Stomach smooth muscle (tissue), 2 donors: ENCODE data around the gene NME7.
"Not testable (repeated sequence)": the region's sequence is repeated elsewhere in the genome, so short reads cannot be mapped to it uniquely, and the experiment has no call there.

Experiments used
- H3K27ac ChIP-seq: one replicate; pipeline ENCODE4 v1.7.0; 2013; ENCODE audit warnings: mild to moderate bottlenecking, low read length, inconsistent platforms
- H3K27me3 ChIP-seq, 2 donors: one replicate each; pipeline ENCODE4 v1.7.0; 2013; ENCODE audit warnings: low read length in 2 of 2; ENCODE audit not compliant: insufficient read depth in 2 of 2, control insufficient read depth in 1 of 2
- H3K36me3 ChIP-seq, 2 donors: one replicate each; pipeline ENCODE4 v1.7.0; 2013; ENCODE audit warnings: low read length in 2 of 2; ENCODE audit not compliant: control insufficient read depth in 2 of 2, insufficient read depth in 2 of 2
- H3K4me1 ChIP-seq: one replicate; pipeline ENCODE4 v1.7.0; 2013; ENCODE audit warnings: low read length; ENCODE audit not compliant: control insufficient read depth, insufficient read depth
- H3K4me3 ChIP-seq, 2 donors: one replicate each; pipeline ENCODE4 v1.7.0; 2013; ENCODE audit warnings: low read length in 2 of 2
- H3K9ac ChIP-seq, 2 donors: one replicate each; pipeline ENCODE4 v1.7.0; 2013; ENCODE audit warnings: low read length in 2 of 2, mild to moderate bottlenecking in 1 of 2
- H3K9me3 ChIP-seq, 2 donors: one replicate each; pipeline ENCODE4 v1.7.0; 2013; ENCODE audit warnings: low read length in 2 of 2; ENCODE audit not compliant: control insufficient read depth in 2 of 2
- donor health status: healthy.
- donor health status: Pancreatic carcinoma.

Gene NME7

DNA sequence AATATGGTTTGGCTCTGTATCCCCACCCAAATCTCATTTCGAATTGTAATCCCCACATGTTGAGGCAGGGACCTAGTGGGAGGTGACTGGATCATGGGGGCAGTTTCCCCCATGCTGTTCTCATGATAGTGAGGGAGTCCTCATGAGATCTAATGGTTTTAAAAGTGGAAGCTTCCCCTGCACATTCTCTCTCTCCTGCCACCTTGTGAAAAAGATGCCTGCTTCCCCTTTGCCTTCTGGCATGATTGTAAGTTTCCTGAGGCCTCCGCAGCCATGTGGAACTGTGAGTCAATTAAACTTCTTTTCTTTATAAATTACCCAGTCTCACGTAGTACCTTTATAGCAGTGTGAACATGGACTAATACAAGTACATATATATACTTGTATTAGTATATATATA lies 25.5 kb downstream of the NME7 start:
- H3K9ac ChIP-seq, H3K9me3 ChIP-seq, H3K4me3 ChIP-seq, H3K36me3 ChIP-seq, H3K27ac ChIP-seq, H3K27me3 ChIP-seq, H3K4me1 ChIP-seq: not testable (repeated sequence)

DNA sequence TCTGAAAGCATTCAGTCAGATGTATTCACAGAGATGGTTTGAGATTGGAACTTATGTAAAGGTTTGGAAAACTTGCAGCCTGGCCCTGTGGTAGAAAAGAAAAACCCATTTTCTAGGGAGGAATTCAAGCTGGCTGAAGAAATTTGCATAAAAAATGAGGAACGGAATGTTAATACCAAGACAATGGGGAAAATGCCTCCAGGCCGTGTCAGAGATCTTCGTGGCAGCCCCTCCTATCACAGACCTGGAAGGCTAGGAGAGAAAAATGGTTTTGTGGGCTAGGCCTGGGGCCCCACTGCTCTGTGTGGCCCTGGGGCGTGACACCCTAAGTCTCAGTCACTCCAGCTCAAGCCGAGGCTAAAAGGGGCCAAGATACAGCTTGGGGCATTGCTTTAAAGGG lies 26.7 kb downstream of the NME7 start:
- Histone ChIP-seq H3K27ac (no peak overlapping the region), H3K36me3 (no peaks in the 10 kb centered on the region), H3K9ac (no peak overlapping the region), H3K4me1 (no peaks in the 10 kb centered on the region), H3K4me3 (no peak overlapping the region), H3K9me3 (no peaks in the 10 kb centered on the region), H3K27me3 (no peaks in the 10 kb centered on the region)

DNA sequence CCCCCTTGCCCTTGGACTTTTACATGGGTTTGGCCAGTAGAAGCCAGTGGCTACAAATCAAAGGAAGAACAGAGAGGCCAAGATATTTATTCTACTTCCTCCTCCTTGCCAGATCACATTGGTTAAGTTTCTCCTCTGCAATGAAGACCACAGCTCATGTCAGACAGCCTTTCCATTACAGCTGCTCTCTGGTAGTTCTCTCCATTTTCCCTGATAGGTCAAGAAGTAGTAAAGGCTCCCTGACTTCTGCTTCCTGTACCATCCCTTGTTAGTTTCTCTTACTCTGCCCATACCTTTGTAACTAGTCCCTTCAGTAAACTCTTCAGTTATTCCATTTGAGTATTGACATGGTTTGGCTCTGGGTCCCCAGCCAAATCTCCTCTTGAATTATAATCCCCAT lies 27.8 kb downstream of the NME7 start:
- no peaks in the 10 kb centered on the region for H3K27me3 ChIP-seq
- no peaks in the 10 kb centered on the region for H3K36me3 ChIP-seq
- no peak overlapping the region for H3K4me3 ChIP-seq
- no peaks in the 10 kb centered on the region for H3K9me3 ChIP-seq
- no peak overlapping the region for H3K27ac ChIP-seq
- H3K4me1 ChIP-seq, result no peaks in the 10 kb centered on the region
- H3K9ac ChIP-seq, result no peak overlapping the region

DNA sequence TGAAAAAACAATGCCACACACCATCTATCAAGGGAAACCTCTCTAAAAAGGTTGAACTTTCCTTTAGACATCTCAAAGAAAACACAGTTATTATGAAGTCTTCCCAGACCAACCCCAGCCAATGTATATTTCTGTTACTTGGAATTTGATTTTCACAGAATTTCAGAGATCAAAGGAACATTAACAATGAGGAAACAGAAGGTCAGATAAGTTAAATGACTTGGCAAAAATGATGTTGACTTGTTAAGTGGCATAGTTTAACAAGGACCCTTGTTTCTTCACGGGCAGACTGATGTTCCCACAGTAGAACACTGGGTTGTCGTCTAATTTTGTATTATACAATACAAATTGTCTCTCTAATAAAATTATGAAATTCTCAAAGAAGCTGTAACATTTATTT lies 29.0 kb downstream of the NME7 start:
- H3K36me3 ChIP-seq, result no peaks in the 10 kb centered on the region
- H3K27me3 ChIP-seq, result no peaks in the 10 kb centered on the region
- no peak overlapping the region for H3K27ac ChIP-seq
- no peaks in the 10 kb centered on the region for H3K4me1 ChIP-seq
- H3K9ac ChIP-seq, result no peak overlapping the region
- no peak overlapping the region for H3K4me3 ChIP-seq
- no peaks in the 10 kb centered on the region for H3K9me3 ChIP-seq

DNA sequence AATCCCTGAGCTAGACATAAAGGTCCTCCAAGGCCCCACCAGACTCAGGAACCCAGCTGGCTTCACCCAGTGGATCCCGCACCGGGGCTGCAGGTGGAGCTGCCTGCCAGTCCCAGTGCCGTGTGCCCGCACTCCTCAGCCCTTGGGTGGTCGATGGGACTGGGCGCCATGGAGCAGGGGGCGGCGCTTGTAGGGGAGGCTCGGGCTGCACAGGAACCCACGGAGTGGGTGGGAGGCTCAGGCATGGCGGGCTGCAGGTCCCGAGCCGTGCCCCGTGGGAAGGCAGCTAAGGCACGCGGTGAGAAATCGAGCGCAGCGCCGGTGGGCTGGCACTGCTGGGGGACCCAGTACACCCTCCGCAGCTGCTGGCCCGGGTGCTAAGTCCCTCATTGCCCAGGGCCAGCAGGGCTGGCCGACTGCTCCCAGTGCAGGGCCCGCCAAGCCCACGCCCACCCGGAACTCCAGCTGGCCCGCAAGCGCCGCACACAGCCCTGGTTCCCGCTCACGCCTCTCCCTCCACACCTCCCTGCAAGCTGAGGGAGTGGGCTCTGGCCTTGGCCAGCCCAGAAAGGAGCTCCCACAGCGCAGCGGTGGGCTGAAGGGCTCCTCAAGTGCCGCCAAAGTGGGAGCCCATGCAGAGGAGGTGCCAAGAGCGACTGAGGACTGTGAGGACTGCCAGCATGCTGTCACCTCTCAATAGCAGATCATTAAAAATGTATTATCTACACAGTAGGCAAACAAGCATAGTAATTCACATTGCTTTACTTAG lies 30.5 kb downstream of the NME7 start:
- H3K27me3 ChIP-seq, H3K9me3 ChIP-seq, H3K4me1 ChIP-seq, H3K27ac ChIP-seq, H3K36me3 ChIP-seq, H3K9ac ChIP-seq, H3K4me3 ChIP-seq: not testable (repeated sequence)

DNA sequence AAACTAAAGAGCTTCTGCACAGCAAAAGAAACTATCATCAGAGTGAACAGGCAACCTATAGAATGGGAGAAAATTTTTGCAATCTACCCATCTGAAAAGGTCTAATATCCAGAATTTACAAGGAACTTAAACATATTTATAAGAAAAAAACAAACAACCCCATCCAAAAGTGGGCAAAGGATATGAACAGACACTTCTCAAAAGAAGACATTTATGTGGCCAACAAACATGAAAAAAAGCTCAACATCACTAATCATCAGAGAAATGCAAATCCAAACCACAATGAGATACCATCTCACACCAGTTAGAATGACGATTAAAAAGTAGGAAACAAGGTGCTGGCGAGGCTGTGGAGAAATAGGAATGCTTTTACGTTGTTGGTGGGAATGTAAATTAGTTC lies 32.9 kb downstream of the NME7 start:
- H3K27ac ChIP-seq, H3K4me3 ChIP-seq, H3K4me1 ChIP-seq, H3K27me3 ChIP-seq, H3K36me3 ChIP-seq, H3K9ac ChIP-seq, H3K9me3 ChIP-seq: not testable (repeated sequence)

DNA sequence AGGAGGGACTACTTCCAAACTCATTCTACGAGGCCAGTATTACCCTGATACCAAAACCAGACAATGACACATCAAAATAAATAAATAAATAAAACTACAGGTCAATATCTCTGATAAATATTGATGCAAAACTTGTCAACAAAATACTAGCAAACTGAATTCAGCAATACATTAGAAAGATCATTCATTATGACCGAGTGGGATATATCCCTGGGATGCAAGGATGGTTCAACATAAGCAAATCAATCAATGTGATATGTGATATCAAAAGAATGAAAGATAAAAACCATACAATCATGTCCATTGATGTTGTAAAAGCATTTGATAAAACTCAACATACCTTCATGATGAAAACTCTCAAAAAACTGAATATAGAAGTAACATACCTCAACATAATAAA lies 36.7 kb downstream of the NME7 start:
- H3K27ac ChIP-seq, result no peak overlapping the region
- H3K9ac ChIP-seq, result no peak overlapping the region
- H3K9me3 ChIP-seq, result no peaks in the 10 kb centered on the region
- H3K4me3 ChIP-seq, result no peak overlapping the region
- no peaks in the 10 kb centered on the region for H3K4me1 ChIP-seq
- no peaks in the 10 kb centered on the region for H3K36me3 ChIP-seq
- H3K27me3 ChIP-seq, result no peaks in the 10 kb centered on the region

DNA sequence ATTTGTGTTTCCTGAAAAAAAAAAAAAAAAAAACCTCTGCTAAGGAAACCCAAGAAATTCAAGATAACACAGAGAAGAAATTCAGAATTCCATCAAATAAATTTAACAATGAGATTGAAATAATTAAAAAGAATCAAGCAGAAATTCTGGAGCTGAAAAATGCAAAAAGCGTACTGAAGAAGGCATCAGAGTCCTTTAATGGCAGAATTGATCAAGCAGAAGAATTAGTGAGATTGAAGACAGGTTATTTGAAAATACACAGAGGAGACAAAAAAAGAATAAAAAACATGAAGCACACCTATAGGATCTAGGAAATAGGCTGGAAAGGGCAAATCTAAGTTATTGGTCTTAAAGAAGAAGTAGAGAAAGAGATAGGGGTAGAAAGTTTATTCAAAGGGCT lies 38.2 kb downstream of the NME7 start:
- Histone ChIP-seq H3K4me1 (no peaks in the 10 kb centered on the region), H3K9ac (no peak overlapping the region), H3K4me3 (no peak overlapping the region), H3K27ac (no peak overlapping the region), H3K9me3 (no peaks in the 10 kb centered on the region), H3K27me3 (no peaks in the 10 kb centered on the region), H3K36me3 (no peaks in the 10 kb centered on the region)

DNA sequence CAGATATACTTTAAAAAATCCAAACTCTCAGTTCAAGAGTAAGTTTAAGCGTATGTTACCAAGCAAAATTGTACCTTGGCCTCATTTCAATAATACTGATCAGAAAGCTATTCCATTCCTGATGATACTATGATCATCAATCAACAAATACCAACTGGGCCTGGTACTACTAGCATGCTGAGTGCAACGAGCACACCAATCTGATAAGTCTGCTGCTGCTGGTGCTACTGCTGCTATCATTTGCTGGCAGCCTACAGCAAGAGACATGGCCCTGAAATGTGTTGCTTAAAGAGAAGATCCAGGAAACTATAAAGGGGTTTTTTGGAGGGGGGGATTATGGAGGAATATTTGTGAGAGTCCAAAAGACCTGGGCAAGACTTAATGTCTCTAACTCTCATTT lies 39.7 kb downstream of the NME7 start:
- H3K36me3 ChIP-seq, result no peaks in the 10 kb centered on the region
- no peaks in the 10 kb centered on the region for H3K9me3 ChIP-seq
- H3K4me1 ChIP-seq, result no peaks in the 10 kb centered on the region

DNA sequence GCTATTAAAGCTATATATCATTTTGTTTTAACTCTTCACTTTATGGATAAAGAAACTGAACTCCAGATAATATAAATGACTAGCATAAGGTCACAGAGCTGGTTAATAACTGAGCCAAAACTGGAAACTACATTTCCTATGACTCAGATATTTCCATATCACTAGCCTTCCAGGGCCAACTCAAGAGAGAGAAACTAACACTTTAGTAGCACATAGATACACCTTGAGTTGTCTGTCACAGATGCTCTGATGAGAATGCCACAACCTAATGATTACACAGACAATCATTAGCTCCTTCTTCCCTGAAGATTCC lies 40.7 kb downstream of the NME7 start:
- H3K9ac ChIP-seq, result no peak overlapping the region
- no peaks in the 10 kb centered on the region for H3K4me1 ChIP-seq
- no peaks in the 10 kb centered on the region for H3K36me3 ChIP-seq
- H3K27ac ChIP-seq, result no peak overlapping the region
- no peaks in the 10 kb centered on the region for H3K9me3 ChIP-seq
- H3K27me3 ChIP-seq, result no peaks in the 10 kb centered on the region
- H3K4me3 ChIP-seq, result no peak overlapping the region

More for the DNA sequence above, 39.7 kb downstream of the NME7 start:
- H3K4me3 ChIP-seq, result no peak overlapping the region
- no peak overlapping the region for H3K27ac ChIP-seq
- no peak overlapping the region for H3K9ac ChIP-seq
- no peaks in the 10 kb centered on the region for H3K27me3 ChIP-seq

DNA sequence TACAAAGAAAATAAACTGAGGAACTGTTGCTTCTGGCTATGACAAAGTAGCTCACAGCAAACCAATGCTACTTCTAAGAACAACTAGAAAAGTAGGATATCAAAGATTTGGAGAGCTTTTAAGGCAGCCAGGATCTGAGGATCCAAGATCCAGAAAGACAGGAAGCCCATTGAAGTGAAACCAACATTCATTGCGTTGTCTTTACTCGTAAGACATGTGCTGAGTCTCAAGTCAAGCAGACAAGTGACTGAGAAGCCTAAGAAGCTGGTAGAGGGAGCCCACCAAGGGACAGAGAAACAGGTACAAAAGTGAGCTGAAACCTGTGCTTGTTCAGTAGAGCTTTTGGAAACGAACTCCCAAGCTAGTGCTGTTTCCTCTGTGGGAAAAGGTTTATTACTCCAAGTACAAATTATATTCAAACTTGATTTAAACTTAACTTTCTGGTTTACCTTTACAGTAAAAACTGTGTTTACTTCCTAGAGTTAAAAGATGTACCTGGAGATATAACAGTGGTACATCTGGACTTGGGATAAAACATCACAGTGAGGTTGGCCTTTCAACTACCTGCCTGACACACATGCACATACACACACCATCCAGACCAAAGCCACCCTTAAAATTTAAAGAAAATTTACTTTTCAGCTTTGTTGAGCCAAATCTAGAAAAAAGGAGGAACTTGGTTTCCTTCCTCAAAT lies 41.2 kb downstream of the NME7 start:
- H3K4me3 ChIP-seq, result no peak overlapping the region
- H3K9ac ChIP-seq, result no peak overlapping the region
- H3K9me3 ChIP-seq, result no peaks in the 10 kb centered on the region
- no peaks in the 10 kb centered on the region for H3K4me1 ChIP-seq
- H3K27me3 ChIP-seq, result no peaks in the 10 kb centered on the region
- no peaks in the 10 kb centered on the region for H3K36me3 ChIP-seq
- H3K27ac ChIP-seq, result no peak overlapping the region
